Subcutaneous adipose tissue (tissue), 4 donors: ENCODE measurements around the gene USH2A. TPM values are rescaled to one million over a fixed set of nuclear protein-coding genes. Genes with fewer than 3 reads are reported as not detected.

Experiments
- CTCF ChIP-seq: fragments of 450-650 bp; IDR thresholded peaks from one replicate; pipeline ENCODE4 v1.5.1; 2016; ENCODE audit warnings: low read depth, mild to moderate bottlenecking, control low read depth, antibody characterized with exemption, moderate library complexity
- total RNA-seq, 4 donors: library from RNA; depleted of rRNA; stranded (reverse); fragments of >200 nt; gene quantifications; one replicate each; pipeline ENCODE4 v1.1.0, GENCODE V29; 2016

Gene USH2A
- total RNA-seq, 4 donors from 2014 or later: under 0.01 TPM; not detected in 3

- no peak for TF ChIP-seq CTCF
These were observed 678.8 kb downstream of the USH2A start for GRCh38 chr1:215744419-215744818.

GRCh38 chr1:215739025-215739424, 684.2 kb downstream of the USH2A start:
- TF ChIP-seq CTCF: no peak

DNA sequence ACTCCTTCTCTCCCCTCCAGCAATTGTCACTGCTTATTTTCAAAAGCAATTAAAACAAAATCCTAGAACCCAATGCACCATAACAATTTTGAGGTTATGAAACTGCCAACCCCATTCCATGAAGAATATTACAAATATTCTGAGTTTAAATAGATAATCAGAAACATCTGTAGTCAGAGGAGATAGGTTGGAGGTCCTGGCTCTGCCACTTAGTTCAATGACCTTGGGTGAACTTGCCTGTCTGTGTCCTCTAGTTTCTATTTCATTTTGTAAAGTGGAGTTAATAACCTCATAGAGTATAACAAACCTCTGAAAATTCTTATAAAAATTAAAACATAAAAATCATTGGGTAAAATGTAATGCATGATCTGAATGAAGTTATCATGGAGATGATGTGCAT, 691.5 kb downstream of the USH2A start:
- TF ChIP-seq CTCF: no peak

DNA sequence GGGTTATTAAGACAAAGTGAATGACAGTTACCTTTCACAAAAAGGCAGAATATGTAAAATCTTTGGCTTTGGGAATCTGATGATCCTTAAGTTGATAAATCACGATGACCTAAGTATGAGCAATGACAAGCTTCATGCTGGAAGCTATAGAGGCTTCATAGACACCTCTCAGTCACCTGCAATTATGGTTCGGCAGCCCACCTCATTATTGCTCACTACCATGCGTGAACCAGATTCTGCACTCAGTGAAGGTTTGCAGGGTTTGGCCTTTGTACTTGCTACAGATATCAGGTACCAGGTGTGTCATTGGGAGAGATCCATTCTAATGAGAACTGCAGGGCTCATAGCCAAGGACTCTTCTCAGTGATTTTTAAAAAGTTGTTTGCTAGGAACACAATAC, 692.6 kb downstream of the USH2A start:
- no peak for TF ChIP-seq CTCF

GRCh38 chr1:215728169-215728568, 695.1 kb downstream of the USH2A start:
- no peak for TF ChIP-seq CTCF

DNA sequence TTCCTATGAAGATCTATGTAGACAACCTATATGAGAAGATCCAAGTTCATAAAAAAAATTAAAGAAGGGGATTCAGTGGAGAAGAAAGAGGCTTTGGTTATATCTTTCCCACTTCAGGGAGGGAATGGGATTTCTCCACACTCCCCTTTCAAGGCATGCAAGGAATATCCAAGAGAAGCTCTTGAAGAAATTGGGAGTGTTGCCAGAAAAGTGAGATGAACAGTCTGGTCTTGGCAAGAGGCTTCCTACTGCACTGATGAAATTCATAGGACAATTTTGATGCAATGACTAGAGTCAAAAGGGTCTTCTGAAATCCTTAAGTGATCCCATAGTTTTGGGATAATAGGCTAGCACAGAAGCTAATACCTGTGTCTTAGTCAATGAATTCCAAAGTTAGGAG, 703.1 kb downstream of the USH2A start:
- TF ChIP-seq CTCF: no peak

GRCh38 chr1:215719552-215719951, 703.7 kb downstream of the USH2A start:
- TF ChIP-seq CTCF: no peak
